Retinal pigment epithelial cell (primary cell): ENCODE measurements around the gene CCDC83.
A peak's percentile ranks its signal among the peaks of the same experiment; 100 is the strongest.
"Not testable (repeated sequence)": the region's sequence is repeated elsewhere in the genome, so short reads cannot be mapped to it uniquely, and the experiment has no call there.

Source experiments
- DNase-seq: peaks from one replicate; pipeline ENCODE4 v3.0.0-alpha.2; 2010; ENCODE audit warnings: low read depth
- H3K4me3 ChIP-seq: 2 replicates; pipeline ENCODE4 v1.5.1; 2011; ENCODE audit warnings: mild to moderate bottlenecking, low read length, control low read depth, moderate library complexity
- CTCF ChIP-seq: conservative IDR thresholded peaks from 2 replicates; pipeline ENCODE4 v1.5.1; 2011; ENCODE audit warnings: low read depth, low read length, control low read depth, inconsistent platforms

Gene CCDC83

GRCh38 chr11:85848006-85848405, 7.2 kb upstream of the CCDC83 start:
- no peak for TF ChIP-seq CTCF

GRCh38 chr11:85848556-85848955, 6.6 kb upstream of the CCDC83 start:
- no peak overlapping the region for H3K4me3 ChIP-seq
- no peak for TF ChIP-seq CTCF
- DNase-seq: no peak

More at GRCh38 chr11:85848006-85848405, 7.2 kb upstream of the CCDC83 start:
- DNase-seq: no peak
- no peak overlapping the region for H3K4me3 ChIP-seq

- not testable (repeated sequence) for DNase-seq, H3K4me3 ChIP-seq
Measured at GRCh38 chr11:85852754-85853153, 2.4 kb upstream of the CCDC83 start.

GRCh38 chr11:85853541-85853940, 1.6 kb upstream of the CCDC83 start:
- not testable (repeated sequence) for DNase-seq, H3K4me3 ChIP-seq

- H3K4me3 ChIP-seq: peak overlapping the region; percentile 68
- TF ChIP-seq CTCF: no peak
- no peak for DNase-seq
Measured at GRCh38 chr11:85854212-85854556, 999 bp upstream of the CCDC83 start.

GRCh38 chr11:85854557-85855340, 434 bp upstream of the CCDC83 start:
- H3K4me3 ChIP-seq: peak overlapping the region; percentile 68
- peak; percentile 51 for TF ChIP-seq CTCF
- peak; percentile 64 for DNase-seq

- no peak for TF ChIP-seq CTCF
- no peak overlapping the region for H3K4me3 ChIP-seq
- no peak for DNase-seq
Measured at GRCh38 chr11:85857098-85857497, 1.9 kb downstream of the CCDC83 start.

- H3K4me3 ChIP-seq, DNase-seq: not testable (repeated sequence)
Measured at GRCh38 chr11:85859541-85859940, 4.4 kb downstream of the CCDC83 start.

- no peak overlapping the region for H3K4me3 ChIP-seq
Measured at GRCh38 chr11:85863855-85864254, 8.7 kb downstream of the CCDC83 start.

More at GRCh38 chr11:85863855-85864254, 8.7 kb downstream of the CCDC83 start:
- DNase-seq: no peak
- no peak for TF ChIP-seq CTCF
